Subcutaneous adipose tissue (tissue), 4 donors: ENCODE data around the gene ZNF502. TPM values are rescaled to one million over a fixed set of nuclear protein-coding genes. Genes with fewer than 3 reads are reported as not detected.

Experiments
- CTCF ChIP-seq: fragments of 450-650 bp; IDR thresholded peaks from one replicate; pipeline ENCODE4 v1.5.1; 2016; ENCODE audit warnings: low read depth, mild to moderate bottlenecking, control low read depth, antibody characterized with exemption, moderate library complexity
- total RNA-seq, 4 donors: library from RNA; depleted of rRNA; stranded (reverse); fragments of >200 nt; gene quantifications; one replicate each; pipeline ENCODE4 v1.1.0, GENCODE V29; 2016

ZNF502 gene
- total RNA-seq = 1 to 10 TPM; 3.9 to 6.2 (median 4.6) TPM

GRCh38 chr3:44712455-44713075 lies at the start of gene ZNF502:
ZNF502 (plus strand) TSS chr3:44712660; CDS start chr3:44720262, 7,602 bp downstream.
- no peak for TF ChIP-seq CTCF

GRCh38 chr3:44665173-44665572 lies 47.3 kb upstream of the ZNF502 start:
- no peak for TF ChIP-seq CTCF

- TF ChIP-seq CTCF = no peak
Measured at GRCh38 chr3:44666346-44666745, 46.1 kb upstream of the ZNF502 start.

- no peak for TF ChIP-seq CTCF
Measured at GRCh38 chr3:44669760-44670159, 42.7 kb upstream of the ZNF502 start.

GRCh38 chr3:44674211-44674610 lies 38.2 kb upstream of the ZNF502 start:
- no peak for TF ChIP-seq CTCF

GRCh38 chr3:44678480-44679116 lies 33.9 kb upstream of the ZNF502 start:
- TF ChIP-seq CTCF = no peak

GRCh38 chr3:44680921-44681455 lies 31.5 kb upstream of the ZNF502 start:
- no peak for TF ChIP-seq CTCF
